HK-2 (cell line): ENCODE measurements around the gene TPK1.
A peak's percentile ranks its signal among the peaks of the same experiment; 100 is the strongest.

ENCODE experiments used
- DNase-seq: peaks from one replicate; pipeline ENCODE4 v3.0.0-alpha.2; 2018; ENCODE audit not compliant: unreplicated experiment

Gene TPK1

GRCh38 chr7:144835652-144836544 lies at the start of gene TPK1:
TSS of gene TPK1 (minus strand) at chr7:144836053. CDS start at chr7:144835602, 451 bp downstream.
- DNase-seq: peak; percentile 93

- DNase-seq: no peak
Observed at GRCh38 chr7:144885478-144885877, 49.6 kb upstream of the TPK1 start.

- no peak for DNase-seq
Observed at GRCh38 chr7:144884896-144885295, 49.0 kb upstream of the TPK1 start.

GRCh38 chr7:144873316-144873845 lies 37.5 kb upstream of the TPK1 start:
- no peak for DNase-seq

- DNase-seq: no peak
Observed at GRCh38 chr7:144869082-144869481, 33.2 kb upstream of the TPK1 start.

- no peak for DNase-seq
Observed at GRCh38 chr7:144866189-144866588, 30.3 kb upstream of the TPK1 start.

GRCh38 chr7:144863320-144863647 lies 27.4 kb upstream of the TPK1 start:
- DNase-seq: no peak

- no peak for DNase-seq
Observed at GRCh38 chr7:144862612-144863319, 26.9 kb upstream of the TPK1 start.

- no peak for DNase-seq
Observed at GRCh38 chr7:144859739-144860138, 23.9 kb upstream of the TPK1 start.

GRCh38 chr7:144857463-144857862 lies 21.6 kb upstream of the TPK1 start:
- DNase-seq: no peak

- DNase-seq: no peak
Observed at GRCh38 chr7:144854839-144855424, 19.1 kb upstream of the TPK1 start.

GRCh38 chr7:144853542-144853941 lies 17.7 kb upstream of the TPK1 start:
- DNase-seq: no peak

- DNase-seq: no peak
Observed at GRCh38 chr7:144848078-144848477, 12.2 kb upstream of the TPK1 start.

- no peak for DNase-seq
Observed at GRCh38 chr7:144842377-144842851, 6.6 kb upstream of the TPK1 start.

- DNase-seq: no peak
Observed at GRCh38 chr7:144836545-144836842, 641 bp upstream of the TPK1 start.

GRCh38 chr7:144835155-144835611 lies 670 bp downstream of the TPK1 start:
- DNase-seq: peak; percentile 63

- DNase-seq: peak; percentile 39
Observed at GRCh38 chr7:144834641-144835144, 1.2 kb downstream of the TPK1 start.

GRCh38 chr7:144830811-144831210 lies 5.0 kb downstream of the TPK1 start:
- no peak for DNase-seq

GRCh38 chr7:144830024-144830785 lies 5.6 kb downstream of the TPK1 start:
- DNase-seq: no peak

- DNase-seq: no peak
Observed at GRCh38 chr7:144827621-144828020, 8.2 kb downstream of the TPK1 start.

- no peak for DNase-seq
Observed at GRCh38 chr7:144826208-144826607, 9.6 kb downstream of the TPK1 start.

- no peak for DNase-seq
Observed at GRCh38 chr7:144824360-144824759, 11.5 kb downstream of the TPK1 start.
